Measurements from ENCODE around the gene MKNK2. TPM values are rescaled to one million over a fixed set of nuclear protein-coding genes. Genes with fewer than 3 reads are reported as not detected.
A peak's percentile ranks its signal among the peaks of the same experiment; 100 is the strongest.

Gene MKNK2
- total RNA-seq, 4 donors from 2014 or later: 189 to 279 (median 236) TPM

DNA sequence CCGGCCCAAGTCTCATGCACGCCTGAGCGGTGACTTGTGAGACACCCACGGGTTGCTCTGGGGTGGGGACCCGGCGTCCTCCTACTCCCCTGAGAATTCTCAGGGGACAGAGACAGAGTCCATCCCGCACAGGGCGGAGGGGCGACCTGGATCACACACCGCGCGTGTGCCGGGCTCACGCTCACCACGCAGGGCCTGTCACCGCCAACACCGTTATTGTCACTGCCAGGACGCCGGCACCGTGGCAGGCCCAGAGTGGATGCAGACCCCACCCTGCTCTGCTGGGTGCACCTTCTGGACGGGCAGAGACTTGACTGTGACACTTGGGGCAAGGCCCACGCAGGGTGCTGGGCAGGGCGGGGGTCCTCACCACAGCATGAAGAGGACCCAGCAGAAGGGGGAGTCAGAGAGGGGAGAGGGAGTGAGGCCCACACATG is 28.8 kb upstream of the MKNK2 start:
- H3K4me1 ChIP-seq: peaks cover 0 to 25% (median 10%) of the 10 kb centered on the region in 4 donors
- H3K36me3 ChIP-seq: peaks cover 0 to 38% (median 16%) of the 10 kb centered on the region in 4 donors
- DNase-seq: no peak
- H3K27me3 ChIP-seq: no peaks in the 10 kb centered on the region
- intact Hi-C loops (cut with DNase I; ENCODE audit: low total_unique reads) (loop anchor here (10.0 kb wide), 1 partner anchor 155 kb away; no protein-coding TSS in a partner anchor), in situ Hi-C loops (cut with MboI; ENCODE audit: low pct_ligation_motif_present in 1 of 4, low pct_unique_long_range_greater_than_20kb in 1 of 4, low sequenced_read_pairs in 3 of 4) (loop anchor here in 1 of 4 donors (10.0 kb wide), 1 partner anchor 55 kb away; no protein-coding TSS in a partner anchor)
- H3K4me3 ChIP-seq: no peak overlapping the region
- H3K27ac ChIP-seq: peak overlapping the region in 1 of 4 donors; percentile 86
- no peak for TF ChIP-seq EP300 (IDR thresholded peaks at IDR 0.05; ENCODE audit: low read depth)
- TF ChIP-seq POLR2AphosphoS5 (IDR thresholded peaks at IDR 0.05): no peak
- no peak for TF ChIP-seq POLR2A (IDR thresholded peaks at IDR 0.05)
- TF ChIP-seq, protein P1, sequence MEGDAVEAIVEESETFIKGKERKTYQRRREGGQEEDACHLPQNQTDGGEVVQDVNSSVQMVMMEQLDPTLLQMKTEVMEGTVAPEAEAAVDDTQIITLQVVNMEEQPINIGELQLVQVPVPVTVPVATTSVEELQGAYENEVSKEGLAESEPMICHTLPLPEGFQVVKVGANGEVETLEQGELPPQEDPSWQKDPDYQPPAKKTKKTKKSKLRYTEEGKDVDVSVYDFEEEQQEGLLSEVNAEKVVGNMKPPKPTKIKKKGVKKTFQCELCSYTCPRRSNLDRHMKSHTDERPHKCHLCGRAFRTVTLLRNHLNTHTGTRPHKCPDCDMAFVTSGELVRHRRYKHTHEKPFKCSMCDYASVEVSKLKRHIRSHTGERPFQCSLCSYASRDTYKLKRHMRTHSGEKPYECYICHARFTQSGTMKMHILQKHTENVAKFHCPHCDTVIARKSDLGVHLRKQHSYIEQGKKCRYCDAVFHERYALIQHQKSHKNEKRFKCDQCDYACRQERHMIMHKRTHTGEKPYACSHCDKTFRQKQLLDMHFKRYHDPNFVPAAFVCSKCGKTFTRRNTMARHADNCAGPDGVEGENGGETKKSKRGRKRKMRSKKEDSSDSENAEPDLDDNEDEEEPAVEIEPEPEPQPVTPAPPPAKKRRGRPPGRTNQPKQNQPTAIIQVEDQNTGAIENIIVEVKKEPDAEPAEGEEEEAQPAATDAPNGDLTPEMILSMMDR (IDR thresholded peaks at IDR 0.05): no peak
- 67% methylated on average over 7 of the region's 23 CpGs; no CpG with 5 or more reads in 1 of the 2 donors for WGBS, 2 donors (ENCODE audit: low coverage in 1 of 2)
- H3K9me3 ChIP-seq: no peaks in the 10 kb centered on the region

DNA sequence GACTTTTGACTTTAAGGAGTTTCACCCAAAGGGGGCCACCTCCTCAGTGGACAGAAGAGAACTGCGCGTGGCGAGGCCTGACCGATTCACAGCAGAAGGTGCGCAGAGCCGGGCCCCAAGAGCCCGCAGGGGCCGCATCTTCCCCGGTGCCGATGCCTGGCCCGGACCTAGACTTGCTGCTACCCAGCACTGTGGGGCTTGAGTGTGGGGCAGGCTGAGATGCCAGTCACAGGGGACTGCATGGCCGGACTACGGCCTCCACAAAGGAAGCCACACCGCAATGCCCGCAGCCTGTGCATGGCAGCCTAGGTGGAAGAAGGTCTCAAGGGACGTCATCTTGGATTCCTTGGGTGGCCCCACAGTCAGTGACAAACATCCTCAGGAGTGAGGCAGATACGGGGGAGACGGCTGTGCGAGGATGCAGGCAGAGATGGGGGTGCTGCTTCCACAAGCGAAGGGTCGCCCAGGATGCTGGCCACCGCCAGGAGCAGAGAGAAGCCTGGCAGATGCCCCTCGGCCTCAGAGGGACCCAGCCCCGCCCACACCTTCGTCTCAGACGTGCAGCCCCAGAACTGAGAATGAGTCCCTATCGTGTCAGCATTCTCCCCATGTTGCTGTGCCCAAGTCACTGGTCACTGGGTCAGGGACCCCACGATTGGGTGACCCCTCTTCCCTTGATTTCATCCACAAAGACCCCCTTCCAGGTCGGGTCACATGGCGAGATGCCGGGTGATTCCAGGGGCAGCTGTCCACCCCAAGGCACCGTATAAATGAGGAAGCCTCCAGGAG is 28.2 kb upstream of the MKNK2 start:
- peaks cover 0 to 29% (median 10%) of the 10 kb centered on the region in 4 donors for H3K4me1 ChIP-seq
- peaks cover 0 to 42% (median 18%) of the 10 kb centered on the region in 4 donors for H3K36me3 ChIP-seq
- no peak for DNase-seq
- in situ Hi-C loops (cut with MboI; ENCODE audit: low pct_ligation_motif_present in 1 of 4, low pct_unique_long_range_greater_than_20kb in 1 of 4, low sequenced_read_pairs in 3 of 4): loop anchor here in 1 of 4 donors (10.0 kb wide), 1 partner anchor 54 kb away; no protein-coding TSS in a partner anchor
- WGBS, 2 donors (ENCODE audit: low coverage in 1 of 2): 92% methylated on average over 25 of the region's 32 CpGs; no CpG with 5 or more reads in 1 of the 2 donors
- H3K27ac ChIP-seq: no peak overlapping the region
- intact Hi-C loops (cut with DNase I; ENCODE audit: low total_unique reads): loop anchor here (10.0 kb wide), 1 partner anchor 154 kb away; no protein-coding TSS in a partner anchor
- TF ChIP-seq EP300 (IDR thresholded peaks at IDR 0.05; ENCODE audit: low read depth) (no peak), POLR2A (IDR thresholded peaks at IDR 0.05) (no peak), POLR2AphosphoS5 (IDR thresholded peaks at IDR 0.05) (no peak)
- TF ChIP-seq, protein P1 (IDR thresholded peaks at IDR 0.05): no peak
- H3K9me3 ChIP-seq: no peaks in the 10 kb centered on the region
- no peaks in the 10 kb centered on the region for H3K27me3 ChIP-seq
- H3K4me3 ChIP-seq: no peak overlapping the region

DNA sequence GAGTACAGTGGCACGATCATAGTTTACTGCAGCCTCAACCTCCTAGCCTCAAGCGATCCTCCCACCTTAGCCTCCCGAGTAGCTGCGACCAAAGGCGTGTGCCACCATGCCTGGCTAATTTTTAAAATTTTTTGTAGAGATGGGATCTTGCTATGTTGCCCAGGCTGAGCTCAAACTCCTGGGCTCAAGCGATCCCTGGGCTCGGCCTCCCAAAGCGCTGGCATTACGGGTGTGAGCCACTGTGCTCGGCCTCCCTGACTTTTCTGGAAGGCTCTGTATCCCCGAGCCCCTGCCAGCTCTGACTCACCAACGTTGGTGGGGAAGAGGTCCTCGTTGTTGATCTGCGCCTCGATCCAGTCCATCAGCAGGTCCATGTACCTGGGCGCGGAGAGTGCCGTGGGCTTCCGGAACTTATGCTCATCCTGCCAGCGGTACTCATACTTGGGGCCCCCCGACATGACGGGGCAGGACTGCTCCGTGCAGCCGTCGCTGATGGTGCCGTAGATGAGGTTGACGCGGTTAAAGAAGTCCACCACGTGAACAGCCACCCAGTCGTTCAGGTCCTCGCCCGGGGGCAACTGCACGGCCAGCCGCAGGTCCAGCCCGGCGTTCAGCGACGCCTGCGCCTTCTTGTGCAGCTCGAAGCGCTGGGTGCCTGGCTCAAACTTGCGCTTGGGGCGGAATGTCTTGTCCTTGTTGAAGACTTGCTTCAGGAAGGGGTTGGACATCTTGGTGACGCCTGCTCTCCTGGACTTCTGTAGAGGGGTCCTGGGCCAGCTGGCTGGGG is 27.0 kb upstream of the MKNK2 start:
- intact Hi-C loops (cut with DNase I; ENCODE audit: low total_unique reads): loop anchor here (10.0 kb wide), 1 partner anchor 153 kb away; no protein-coding TSS in a partner anchor
- WGBS, 2 donors (ENCODE audit: low coverage in 1 of 2): 94% methylated on average over 44 of the region's 44 CpGs; no CpG with 5 or more reads in 1 of the 2 donors

More for the DNA sequence above, 27.0 kb upstream of the MKNK2 start:
- Histone ChIP-seq H3K4me3 (no peak overlapping the region), H3K36me3 (peaks cover 0 to 48% (median 23%) of the 10 kb centered on the region in 4 donors), H3K27ac (no peak overlapping the region), H3K9me3 (no peaks in the 10 kb centered on the region), H3K4me1 (peaks cover 0 to 30% (median 10%) of the 10 kb centered on the region in 4 donors), H3K27me3 (no peaks in the 10 kb centered on the region)
- no peak for DNase-seq
- no peak for TF ChIP-seq POLR2A (IDR thresholded peaks at IDR 0.05)
- no peak for TF ChIP-seq POLR2AphosphoS5 (IDR thresholded peaks at IDR 0.05)
- TF ChIP-seq, protein P1 (IDR thresholded peaks at IDR 0.05): no peak
- no peak for TF ChIP-seq EP300 (IDR thresholded peaks at IDR 0.05; ENCODE audit: low read depth)
- in situ Hi-C loops (cut with MboI; ENCODE audit: low pct_ligation_motif_present in 1 of 4, low pct_unique_long_range_greater_than_20kb in 1 of 4, low sequenced_read_pairs in 3 of 4): loop anchor here in 1 of 4 donors (10.0 kb wide), 1 partner anchor 53 kb away; no protein-coding TSS in a partner anchor

All from transverse colon (tissue), 4 donors.